ENCODE measurements around the gene ITLN1.

DNA sequence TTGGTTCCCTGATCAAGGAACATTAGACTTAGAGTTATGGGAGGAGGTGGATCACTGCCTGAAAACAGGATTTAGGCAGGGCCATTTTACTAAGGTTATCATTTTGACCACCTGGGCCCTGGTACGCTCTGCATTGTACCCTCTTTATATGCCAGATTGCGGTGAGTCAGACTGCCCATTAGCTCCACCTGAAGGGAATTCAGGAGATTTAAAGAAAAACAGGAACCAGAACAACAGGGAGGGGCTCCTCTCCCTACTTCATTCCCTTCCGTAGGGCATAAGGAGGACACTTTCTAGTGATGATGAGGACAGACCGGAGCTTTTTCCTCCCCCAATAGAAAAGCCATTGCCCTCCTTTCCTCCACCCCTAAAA is 20.6 kb upstream of the ITLN1 start:
- TF ChIP-seq, protein P1, sequence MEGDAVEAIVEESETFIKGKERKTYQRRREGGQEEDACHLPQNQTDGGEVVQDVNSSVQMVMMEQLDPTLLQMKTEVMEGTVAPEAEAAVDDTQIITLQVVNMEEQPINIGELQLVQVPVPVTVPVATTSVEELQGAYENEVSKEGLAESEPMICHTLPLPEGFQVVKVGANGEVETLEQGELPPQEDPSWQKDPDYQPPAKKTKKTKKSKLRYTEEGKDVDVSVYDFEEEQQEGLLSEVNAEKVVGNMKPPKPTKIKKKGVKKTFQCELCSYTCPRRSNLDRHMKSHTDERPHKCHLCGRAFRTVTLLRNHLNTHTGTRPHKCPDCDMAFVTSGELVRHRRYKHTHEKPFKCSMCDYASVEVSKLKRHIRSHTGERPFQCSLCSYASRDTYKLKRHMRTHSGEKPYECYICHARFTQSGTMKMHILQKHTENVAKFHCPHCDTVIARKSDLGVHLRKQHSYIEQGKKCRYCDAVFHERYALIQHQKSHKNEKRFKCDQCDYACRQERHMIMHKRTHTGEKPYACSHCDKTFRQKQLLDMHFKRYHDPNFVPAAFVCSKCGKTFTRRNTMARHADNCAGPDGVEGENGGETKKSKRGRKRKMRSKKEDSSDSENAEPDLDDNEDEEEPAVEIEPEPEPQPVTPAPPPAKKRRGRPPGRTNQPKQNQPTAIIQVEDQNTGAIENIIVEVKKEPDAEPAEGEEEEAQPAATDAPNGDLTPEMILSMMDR (IDR thresholded peaks at IDR 0.05): no peak
- TF ChIP-seq ZFX (IDR thresholded peaks at IDR 0.05; ENCODE audit: borderline replicate concordance): no peak
